H9 (cell line): ENCODE data around the gene CSN1S1. TPM values are rescaled to one million over a fixed set of nuclear protein-coding genes. Genes with fewer than 3 reads are reported as not detected.

ENCODE experiments used
- DNase-seq: peaks from one replicate; pipeline ENCODE4 v3.0.0-alpha.2; 2017
- H2AFZ ChIP-seq: one replicate; pipeline ENCODE4 v1.6.1; 2013; ENCODE audit warnings: mild to moderate bottlenecking, low read length, control low read depth, moderate library complexity
- H2AK5ac ChIP-seq: 2 replicates; pipeline ENCODE4 v1.6.1; 2013; ENCODE audit warnings: low read length, control low read depth, mixed read lengths; ENCODE audit not compliant: insufficient read length
- H2BK120ac ChIP-seq: one replicate; pipeline ENCODE4 v1.6.1; 2013; ENCODE audit warnings: low read depth, mild to moderate bottlenecking, low read length, control low read depth, inconsistent platforms; ENCODE audit not compliant: poor library complexity, severe bottlenecking
- H2BK12ac ChIP-seq: 2 replicates; pipeline ENCODE4 v1.6.1; 2013; ENCODE audit warnings: low read length, control low read depth, mixed read lengths, low read depth; ENCODE audit not compliant: insufficient read length
- H2BK15ac ChIP-seq: 2 replicates; pipeline ENCODE4 v1.6.1; 2013; ENCODE audit warnings: low read depth, low read length, control low read depth
- H2BK20ac ChIP-seq: one replicate; pipeline ENCODE4 v1.6.1; 2013; ENCODE audit warnings: low read depth, mild to moderate bottlenecking, low read length, control low read depth, inconsistent platforms; ENCODE audit not compliant: poor library complexity, severe bottlenecking
- H2BK5ac ChIP-seq: 2 replicates; pipeline ENCODE4 v1.6.1; 2013; ENCODE audit warnings: low read length, control low read depth, mixed read lengths; ENCODE audit not compliant: insufficient read length
- H3K14ac ChIP-seq: 2 replicates; pipeline ENCODE4 v1.6.1; 2013; ENCODE audit warnings: low read length, control low read depth; ENCODE audit not compliant: insufficient read depth
- H3K18ac ChIP-seq: 2 replicates; pipeline ENCODE4 v1.6.1; 2013; ENCODE audit warnings: low read depth, mild to moderate bottlenecking, mixed read lengths, low read length, control low read depth; ENCODE audit not compliant: insufficient read length
- H3K23ac ChIP-seq: 2 replicates; pipeline ENCODE4 v1.6.1; 2013; ENCODE audit warnings: low read length, control low read depth, mixed read lengths, low read depth; ENCODE audit not compliant: insufficient read length
- H3K23me2 ChIP-seq: 2 replicates; pipeline ENCODE4 v1.6.1; 2013; ENCODE audit warnings: low read depth, mild to moderate bottlenecking, mixed read lengths, low read length, control low read depth; ENCODE audit not compliant: insufficient read length, poor library complexity, severe bottlenecking
- H3K27ac ChIP-seq: 2 replicates; pipeline ENCODE4 v1.5.1; 2013; ENCODE audit warnings: low read length, control low read depth, mixed read lengths, low read depth; ENCODE audit not compliant: insufficient read length
- H3K27me3 ChIP-seq: 2 replicates; pipeline ENCODE4 v1.6.1; 2013; ENCODE audit warnings: low read length, control low read depth, inconsistent platforms; ENCODE audit not compliant: insufficient read depth
- H3K4ac ChIP-seq: 2 replicates; pipeline ENCODE4 v1.6.1; 2013; ENCODE audit warnings: low read depth, mild to moderate bottlenecking, control low read depth, inconsistent platforms, low read length, moderate library complexity
- H3K4me1 ChIP-seq: 2 replicates; pipeline ENCODE4 v1.6.1; 2013; ENCODE audit warnings: low read length, control low read depth, inconsistent platforms; ENCODE audit not compliant: insufficient read depth
- H3K4me2 ChIP-seq: 2 replicates; pipeline ENCODE4 v1.6.1; 2013; ENCODE audit warnings: low read length, control low read depth, mixed read lengths; ENCODE audit not compliant: insufficient read length, insufficient read depth
- H3K56ac ChIP-seq: 2 replicates; pipeline ENCODE4 v1.6.1; 2013; ENCODE audit warnings: low read depth, mild to moderate bottlenecking, mixed read lengths, low read length, control low read depth; ENCODE audit not compliant: insufficient read length
- H3K79me1 ChIP-seq: 2 replicates; pipeline ENCODE4 v1.6.1; 2013; ENCODE audit warnings: low read depth, mild to moderate bottlenecking, moderate library complexity, low read length, control low read depth, inconsistent platforms; ENCODE audit not compliant: insufficient read depth, poor library complexity, severe bottlenecking
- H3K79me2 ChIP-seq: 2 replicates; pipeline ENCODE4 v1.6.1; 2013; ENCODE audit warnings: low read length, control low read depth, inconsistent platforms; ENCODE audit not compliant: insufficient read depth
- H3K9ac ChIP-seq: 2 replicates; pipeline ENCODE4 v1.6.1; 2013; ENCODE audit warnings: low read length, control low read depth, mixed read lengths; ENCODE audit not compliant: insufficient read length; ENCODE audit errors: extremely low read depth
- H3K9me3 ChIP-seq: one replicate; pipeline ENCODE4 v1.6.1; 2013; ENCODE audit warnings: low read depth, low read length, inconsistent platforms; ENCODE audit not compliant: control insufficient read depth
- H3T11ph ChIP-seq: one replicate; pipeline ENCODE4 v1.6.1; 2013; ENCODE audit warnings: mild to moderate bottlenecking, low read length, control low read depth, inconsistent platforms
- H4K20me1 ChIP-seq: one replicate; pipeline ENCODE4 v1.6.1; 2013; ENCODE audit not compliant: control insufficient read depth, insufficient read length, insufficient read depth
- H4K5ac ChIP-seq: 2 replicates; pipeline ENCODE4 v1.6.1; 2013; ENCODE audit warnings: low read depth, mild to moderate bottlenecking, mixed read lengths, low read length, control low read depth; ENCODE audit not compliant: insufficient read length
- H4K8ac ChIP-seq: replicated peaks from 2 replicates; pipeline ENCODE4 v1.6.1; 2013; ENCODE audit warnings: low read length, control low read depth, mixed read lengths, low read depth; ENCODE audit not compliant: insufficient read length
- H4K91ac ChIP-seq: 2 replicates; pipeline ENCODE4 v1.6.1; 2013; ENCODE audit warnings: low read depth, mild to moderate bottlenecking, moderate library complexity, mixed read lengths, low read length, control low read depth; ENCODE audit not compliant: insufficient read length
- H3K27ac Mint-ChIP-seq, 3 experiments: 2 replicates in 2 of 3; 3 replicates in 1 of 3; pipeline ENCODE4 v1.8.0; 2020 to 2021; ENCODE audit warnings: mixed read lengths in 3 of 3, mild to moderate bottlenecking in 1 of 3, moderate library complexity in 1 of 3
- H3K27me3 Mint-ChIP-seq: 2 replicates; pipeline ENCODE4 v1.8.0; 2021; ENCODE audit warnings: low read depth, mild to moderate bottlenecking, moderate library complexity, mixed read lengths
- H3K36me3 Mint-ChIP-seq, 3 experiments: 2 replicates in 2 of 3; 3 replicates in 1 of 3; pipeline ENCODE4 v1.8.0; 2020 to 2021; ENCODE audit warnings: low read depth in 3 of 3, mixed read lengths in 3 of 3; ENCODE audit not compliant: insufficient read depth in 1 of 3
- H3K4me1 Mint-ChIP-seq, 2 experiments: 2 replicates each; pipeline ENCODE4 v1.8.0; 2020; ENCODE audit warnings: mixed read lengths in 2 of 2
- H3K4me3 Mint-ChIP-seq, 2 experiments: 2 replicates in 1 of 2; 3 replicates in 1 of 2; pipeline ENCODE4 v1.8.0; 2020 to 2021; ENCODE audit warnings: mild to moderate bottlenecking in 2 of 2, mixed read lengths in 2 of 2, moderate library complexity in 1 of 2
- H3K9me3 Mint-ChIP-seq, 2 experiments: 2 replicates in 1 of 2; 3 replicates in 1 of 2; pipeline ENCODE4 v1.8.0; 2020; ENCODE audit warnings: mild to moderate bottlenecking in 2 of 2, mixed read lengths in 2 of 2, moderate library complexity in 1 of 2
- total RNA-seq: library from RNA; stranded (reverse); gene quantifications from 2 replicates; pipeline ENCODE4 v1.2.1, GENCODE V29; 2021
- TF ChIP-seq, protein P1 (sequence below): fragments of 200-600 bp; sonication (generic); conservative IDR thresholded peaks from 3 replicates; pipeline ENCODE4 v1.8.0; 2021; ENCODE audit warnings: antibody characterized with exemption, mild to moderate bottlenecking

Gene CSN1S1
- total RNA-seq, 1 experiment from 2014 or later, result not detected

- Histone ChIP-seq H3T11ph (no peak overlapping the region), H2AK5ac (no peak overlapping the region), H2BK20ac (no peak overlapping the region), H3K14ac (no peak overlapping the region), H2BK120ac (no peak overlapping the region), H2BK15ac (no peak overlapping the region), H2AFZ (no peak overlapping the region), H3K18ac (no peak overlapping the region), H4K20me1 (no peaks in the 10 kb centered on the region), H4K5ac (no peak overlapping the region), H3K4me2 (no peak overlapping the region), H3K27ac (no peak overlapping the region), H3K4me1 (no peaks in the 10 kb centered on the region), H3K79me1 (no peaks in the 10 kb centered on the region), H3K56ac (no peak overlapping the region), H3K4ac (no peak overlapping the region), H3K79me2 (no peaks in the 10 kb centered on the region), H3K9ac (no peak overlapping the region), H3K23ac (no peak overlapping the region), H3K9me3 (no peaks in the 10 kb centered on the region), H4K8ac (no peak overlapping the region), H2BK12ac (no peak overlapping the region), H3K27me3 (no peaks in the 10 kb centered on the region), H3K23me2 (no peaks in the 10 kb centered on the region), H4K91ac (no peak overlapping the region), H2BK5ac (no peak overlapping the region)
- DNase-seq, result no peak
- H3K4me1 Mint-ChIP-seq, result no peaks in the 10 kb centered on the region
- no peak overlapping the region for H3K27ac Mint-ChIP-seq
- TF ChIP-seq, protein P1, sequence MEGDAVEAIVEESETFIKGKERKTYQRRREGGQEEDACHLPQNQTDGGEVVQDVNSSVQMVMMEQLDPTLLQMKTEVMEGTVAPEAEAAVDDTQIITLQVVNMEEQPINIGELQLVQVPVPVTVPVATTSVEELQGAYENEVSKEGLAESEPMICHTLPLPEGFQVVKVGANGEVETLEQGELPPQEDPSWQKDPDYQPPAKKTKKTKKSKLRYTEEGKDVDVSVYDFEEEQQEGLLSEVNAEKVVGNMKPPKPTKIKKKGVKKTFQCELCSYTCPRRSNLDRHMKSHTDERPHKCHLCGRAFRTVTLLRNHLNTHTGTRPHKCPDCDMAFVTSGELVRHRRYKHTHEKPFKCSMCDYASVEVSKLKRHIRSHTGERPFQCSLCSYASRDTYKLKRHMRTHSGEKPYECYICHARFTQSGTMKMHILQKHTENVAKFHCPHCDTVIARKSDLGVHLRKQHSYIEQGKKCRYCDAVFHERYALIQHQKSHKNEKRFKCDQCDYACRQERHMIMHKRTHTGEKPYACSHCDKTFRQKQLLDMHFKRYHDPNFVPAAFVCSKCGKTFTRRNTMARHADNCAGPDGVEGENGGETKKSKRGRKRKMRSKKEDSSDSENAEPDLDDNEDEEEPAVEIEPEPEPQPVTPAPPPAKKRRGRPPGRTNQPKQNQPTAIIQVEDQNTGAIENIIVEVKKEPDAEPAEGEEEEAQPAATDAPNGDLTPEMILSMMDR, result peak; percentile 70
- no peaks in the 10 kb centered on the region for H3K27me3 Mint-ChIP-seq
- H3K36me3 Mint-ChIP-seq, result no peaks in the 10 kb centered on the region
- H3K9me3 Mint-ChIP-seq, result no peaks in the 10 kb centered on the region
- no peak overlapping the region for H3K4me3 Mint-ChIP-seq
Measured at GRCh38 chr4:69896530-69897116, 34.2 kb upstream of the CSN1S1 start.
